ENCODE measurements around the gene MYOC.

DNA sequence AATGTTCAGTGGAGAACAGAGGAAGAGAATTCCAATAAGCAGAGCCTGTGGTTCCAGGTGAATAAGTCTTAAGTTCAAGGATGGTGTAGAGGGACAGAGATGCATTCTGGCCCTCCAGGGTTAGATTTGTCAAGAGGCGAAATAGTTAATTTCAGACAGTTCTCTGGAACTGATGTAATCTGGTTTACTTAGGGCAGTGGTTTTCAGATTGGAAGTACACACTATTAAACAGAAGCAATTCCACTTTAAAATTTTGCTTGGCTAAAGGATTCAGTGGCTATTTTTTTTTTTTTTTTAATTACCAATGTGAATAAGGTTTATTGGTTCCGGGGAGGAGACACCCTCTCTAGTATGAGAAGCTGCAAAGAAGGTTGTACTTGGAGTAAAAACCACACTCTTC, 55.8 kb downstream of the MYOC start:
- TF ChIP-seq BHLHE40 (IDR thresholded peaks at IDR 0.05; ENCODE audit: borderline replicate concordance) (no peak), HDGF (IDR thresholded peaks at IDR 0.05; ENCODE audit: borderline replicate concordance) (no peak), FOXA1 (IDR thresholded peaks at IDR 0.05) (no peak), SUZ12 (IDR thresholded peaks at IDR 0.05) (no peak), FOXK2 (IDR thresholded peaks at IDR 0.05) (no peak)
- TF ChIP-seq, protein P1, sequence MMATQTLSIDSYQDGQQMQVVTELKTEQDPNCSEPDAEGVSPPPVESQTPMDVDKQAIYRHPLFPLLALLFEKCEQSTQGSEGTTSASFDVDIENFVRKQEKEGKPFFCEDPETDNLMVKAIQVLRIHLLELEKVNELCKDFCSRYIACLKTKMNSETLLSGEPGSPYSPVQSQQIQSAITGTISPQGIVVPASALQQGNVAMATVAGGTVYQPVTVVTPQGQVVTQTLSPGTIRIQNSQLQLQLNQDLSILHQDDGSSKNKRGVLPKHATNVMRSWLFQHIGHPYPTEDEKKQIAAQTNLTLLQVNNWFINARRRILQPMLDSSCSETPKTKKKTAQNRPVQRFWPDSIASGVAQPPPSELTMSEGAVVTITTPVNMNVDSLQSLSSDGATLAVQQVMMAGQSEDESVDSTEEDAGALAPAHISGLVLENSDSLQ (IDR thresholded peaks at IDR 0.05) = no peak
